Endothelial cell of umbilical vein (primary cell): Measurements from ENCODE around the gene ANAPC13. TPM values are rescaled to one million over a fixed set of nuclear protein-coding genes. Genes with fewer than 3 reads are reported as not detected.

ENCODE experiments used
- BruUV-seq: library from RNA; stranded (reverse); fragments of 400-500 nt; replicated peaks from 2 replicates; lab custom pipeline; 2021; lab: Mats Ljungman, UMichigan
- CTCF ChIA-PET: fragments of 300-600, 350-600 bp; sonication (Branson Sonifier 250); formaldehyde crosslinking; loops from one replicate; lab custom pipeline; 2021; ENCODE audit warnings: antibody characterized with exemption, inconsistent platforms; lab: Charles Lee
- POLR2A ChIA-PET: fragments of 300-600, 350-600 bp; sonication (Branson Sonifier 250); formaldehyde crosslinking; loops from one replicate; lab custom pipeline; 2021; ENCODE audit warnings: antibody characterized with exemption, inconsistent platforms; lab: Charles Lee
- DNase-seq: peaks from one replicate; pipeline ENCODE4 v3.0.0-alpha.2; 2011; ENCODE audit warnings: low read depth, low spot score
- FAIRE-seq: peaks from 2 replicates; lab custom pipeline; 2011; peaks lifted over from hg19 to GRCh38; lab: Jason Lieb, UNC
- H2AFZ ChIP-seq: 2 replicates; pipeline ENCODE4 v1.6.0; 2012; ENCODE audit warnings: low read depth, low read length, control low read depth, inconsistent platforms
- H3K27ac ChIP-seq: 2 replicates; pipeline ENCODE4 v1.5.1; 2011; ENCODE audit warnings: low read depth, mild to moderate bottlenecking, control low read depth, low read length, moderate library complexity; ENCODE audit not compliant: insufficient read depth
- H3K27me3 ChIP-seq, 2 experiments: 2 replicates each; pipeline versions ENCODE4 v1.6.0 to v1.6.1; 2011; ENCODE audit warnings: low read length in 2 of 2, mixed read lengths in 1 of 2; ENCODE audit not compliant: control insufficient read depth in 2 of 2, insufficient read depth in 2 of 2
- H3K36me3 ChIP-seq, 2 experiments: 2 replicates in 1 of 2; 3 replicates in 1 of 2; pipeline ENCODE4 v1.5.1; 2011; ENCODE audit warnings: low read length in 2 of 2, mild to moderate bottlenecking in 1 of 2, moderate library complexity in 1 of 2; ENCODE audit not compliant: control insufficient read depth in 2 of 2, insufficient read depth in 2 of 2; ENCODE audit errors: extremely low read depth in 1 of 2
- H3K4me1 ChIP-seq: 3 replicates; pipeline ENCODE4 v1.5.1; 2011; ENCODE audit warnings: mild to moderate bottlenecking, low read length; ENCODE audit not compliant: control insufficient read depth, insufficient read depth; ENCODE audit errors: extremely low read depth
- H3K4me2 ChIP-seq: 2 replicates; pipeline ENCODE4 v1.6.1; 2011; ENCODE audit warnings: low read length, control low read depth, mixed read lengths; ENCODE audit not compliant: insufficient read depth
- H3K4me3 ChIP-seq, 3 experiments: fragments of 200-600 bp in 1 of 3; sonication (generic), shearing (Covaris generic) in 1 of 3; replicated peaks in 1 of 3; 2 replicates each; pipeline ENCODE4 v1.5.1; 2011 to 2016; ENCODE audit warnings: control low read depth in 3 of 3, low read length in 3 of 3, mild to moderate bottlenecking in 2 of 3, inconsistent platforms in 1 of 3, low read depth in 1 of 3, moderate library complexity in 1 of 3; ENCODE audit not compliant: insufficient read depth in 1 of 3
- H3K79me2 ChIP-seq: 2 replicates; pipeline ENCODE4 v1.6.0; 2012; ENCODE audit warnings: low read length, inconsistent platforms; ENCODE audit not compliant: control insufficient read depth, insufficient read depth
- H3K9ac ChIP-seq: replicated peaks from 2 replicates; pipeline ENCODE3; 2011; ENCODE audit warnings: low read length, control low read depth; ENCODE audit not compliant: insufficient read depth; ENCODE audit errors: extremely low read depth
- H3K9me1 ChIP-seq: replicated peaks from 3 replicates; pipeline ENCODE4 v1.6.0; 2011; ENCODE audit warnings: mild to moderate bottlenecking, low read length; ENCODE audit not compliant: control insufficient read depth, insufficient read depth; ENCODE audit errors: extremely low read depth
- H3K9me3 ChIP-seq: replicated peaks from 2 replicates; pipeline ENCODE4 v1.5.1; 2012; ENCODE audit warnings: low read length, inconsistent platforms; ENCODE audit not compliant: control insufficient read depth, insufficient read depth
- H4K20me1 ChIP-seq: replicated peaks from 2 replicates; pipeline ENCODE3; 2011; ENCODE audit warnings: mild to moderate bottlenecking, low read length; ENCODE audit not compliant: control insufficient read depth, insufficient read depth; ENCODE audit errors: extremely low read depth
- CTCF ChIP-seq, 2 donors: IDR thresholded peaks; 1 replicate in 1 of 2; 2 replicates in 1 of 2; pipeline ENCODE4 v1.5.1; 2011; ENCODE audit warnings: low read length in 2 of 2, mild to moderate bottlenecking in 2 of 2, moderate library complexity in 2 of 2, control low read depth in 1 of 2, inconsistent platforms in 1 of 2, low read depth in 1 of 2; ENCODE audit not compliant: insufficient read depth in 1 of 2; ENCODE audit errors: extremely low read depth in 1 of 2
- EZH2 ChIP-seq: IDR thresholded peaks from 2 replicates; pipeline ENCODE4 v1.6.1; 2012; ENCODE audit warnings: borderline replicate concordance, low read depth, mild to moderate bottlenecking, moderate library complexity, low read length, inconsistent platforms; ENCODE audit not compliant: severe bottlenecking
- FOS ChIP-seq: IDR thresholded peaks from 2 replicates; pipeline ENCODE4 v1.6.1; 2011; ENCODE audit warnings: mild to moderate bottlenecking, low read length, moderate library complexity, borderline replicate concordance; ENCODE audit not compliant: insufficient read depth
- GATA2 ChIP-seq: IDR thresholded peaks from 2 replicates; pipeline ENCODE4 v1.7.0; 2011; ENCODE audit warnings: low read depth, mild to moderate bottlenecking, moderate library complexity, mixed read lengths, low read length; ENCODE audit not compliant: insufficient read length, insufficient read depth
- JUN ChIP-seq: IDR thresholded peaks from 2 replicates; pipeline ENCODE4 v1.6.1; 2011; ENCODE audit warnings: borderline replicate concordance, low read depth; ENCODE audit not compliant: insufficient read length, insufficient read depth
- MAX ChIP-seq: IDR thresholded peaks from 2 replicates; pipeline ENCODE4 v1.6.1; 2011; ENCODE audit not compliant: insufficient read depth, insufficient read length
- MYC ChIP-seq: IDR thresholded peaks from one replicate; pipeline ENCODE4 v1.6.1; 2011; ENCODE audit warnings: mild to moderate bottlenecking, low read depth, low read length
- POLR2A ChIP-seq: IDR thresholded peaks from 2 replicates; pipeline ENCODE4 v1.6.1; 2012; ENCODE audit warnings: low read depth, mild to moderate bottlenecking, control low read depth, low read length
- POLR2AphosphoS5 ChIP-seq: IDR thresholded peaks from 2 replicates; pipeline ENCODE4 v1.6.1; 2012; ENCODE audit warnings: low read depth, mild to moderate bottlenecking, control low read depth, low read length, moderate library complexity; ENCODE audit not compliant: insufficient read depth
- dilution Hi-C: fragments of 300-500 bp; cut with MboI; formaldehyde crosslinking; loops from one replicate; pipeline ENCODE4 v1.15.0; 2019; ENCODE audit warnings: low sequenced_read_pairs; ENCODE audit not compliant: extremely low pct_ligation_motif_present
- intact Hi-C: fragments of 100-400 bp; cut with micrococcal nuclease; formaldehyde crosslinking; loops from one replicate; pipeline ENCODE4 v1.10.0; 2022
- polyA plus RNA-seq, 4 experiments: library from polyadenylated mRNA; depleted of rRNA in 3 of 4; stranded (reverse) in 3 of 4; unstranded in 1 of 4; fragments of >200 nt; gene quantifications; 2 replicates each; pipeline versions ENCODE4 v1.2.1 to v1.2.3, GENCODE V29; 2011 to 2012; ENCODE audit warnings: missing spikeins in 1 of 4
- total RNA-seq: library from RNA; stranded (reverse); gene quantifications from 2 replicates; pipeline ENCODE4 v1.2.3, GENCODE V29; 2021

The ANAPC13 gene
- total and polyA plus RNA-seq, 2 donors (not counting 3 experiments of a cell fraction or from before 2014, with no cell fraction given), result 48.4 to 50.8 TPM

- FAIRE-seq (no peak), DNase-seq (no peak)
- no peak overlapping the region for H2AFZ ChIP-seq
- peaks cover 5 to 12% of the 10 kb centered on the region in 2 experiments for H3K27me3 ChIP-seq
- TF ChIP-seq CTCF (IDR thresholded peaks at IDR 0.05; ENCODE audit: extremely low read depth in 1 of 2, insufficient read depth in 1 of 2, low read depth in 1 of 2, low read length in 2 of 2) (no peak), GATA2 (no peak), MYC (no peak), POLR2A (no peak), MAX (no peak), FOS (no peak), EZH2 (no peak), POLR2AphosphoS5 (no peak), JUN (no peak)
- POLR2A ChIA-PET, result no interaction called here
- no peak overlapping the region for H3K4me2 ChIP-seq
- no TSS peak for BruUV-seq
- no peaks in the 10 kb centered on the region for H4K20me1 ChIP-seq
- H3K4me1 ChIP-seq, result peaks cover 5% of the 10 kb centered on the region
- intact Hi-C loops (no loop called here), dilution Hi-C loops (no loop called here)
- H3K9me1 ChIP-seq, result no peaks in the 10 kb centered on the region
- no peak overlapping the region for H3K9ac ChIP-seq
- no peaks in the 10 kb centered on the region for H3K9me3 ChIP-seq
- CTCF ChIA-PET, result interaction anchor here (1.4 kb wide), 2 partner anchors 12 to 30 kb away, joined by 3 to 4 read pairs; no protein-coding TSS in a partner anchor
- H3K79me2 ChIP-seq, result no peaks in the 10 kb centered on the region
- H3K36me3 ChIP-seq, result no peaks in the 10 kb centered on the region
- H3K27ac ChIP-seq, result no peak overlapping the region
- H3K4me3 ChIP-seq, result no peak overlapping the region
Measured at GRCh38 chr3:134432236-134432635, 53.5 kb downstream of the ANAPC13 start.
